Measurements from ENCODE around the gene NPEPPS. TPM values are rescaled to one million over a fixed set of nuclear protein-coding genes. Genes with fewer than 3 reads are reported as not detected.

NPEPPS gene
- total RNA-seq, 1 donor: 148 TPM

DNA sequence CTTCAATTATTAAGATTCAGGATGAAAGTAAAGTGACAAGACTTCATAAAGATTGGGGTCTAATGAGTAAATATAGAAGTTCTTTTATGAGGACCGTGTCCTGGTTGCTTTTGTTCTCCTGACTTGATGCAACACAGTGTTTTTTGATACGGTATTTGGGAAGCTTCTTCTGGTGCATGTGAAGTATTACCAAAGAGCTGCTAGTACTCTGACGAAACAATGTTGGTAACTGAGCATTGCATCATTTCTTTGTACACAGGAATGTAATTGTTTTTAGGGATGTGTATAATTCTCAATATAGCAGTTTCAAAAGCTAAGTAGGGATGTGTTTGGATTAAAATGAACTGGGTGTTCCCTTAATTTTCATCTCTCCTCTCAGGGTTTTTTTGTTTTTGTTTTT is 134.7 kb downstream of the NPEPPS start:
- peak; percentile 75 for DNase-seq (ENCODE audit: low read depth)
- no peak for TF ChIP-seq CTCF (IDR thresholded peaks at IDR 0.05; ENCODE audit: insufficient read depth, low read depth, low read length)
- no peak overlapping the region for H3K4me3 ChIP-seq (ENCODE audit: low read depth, low read length)

GRCh38 chr17:47669081-47669480 is 138.2 kb downstream of the NPEPPS start:
- no peak for TF ChIP-seq CTCF (IDR thresholded peaks at IDR 0.05; ENCODE audit: insufficient read depth, low read depth, low read length)
- no peak overlapping the region for H3K4me3 ChIP-seq (ENCODE audit: low read depth, low read length)
- DNase-seq (ENCODE audit: low read depth): no peak

- DNase-seq (ENCODE audit: low read depth): no peak
- no peak overlapping the region for H3K4me3 ChIP-seq (ENCODE audit: low read depth, low read length)
- no peak for TF ChIP-seq CTCF (IDR thresholded peaks at IDR 0.05; ENCODE audit: insufficient read depth, low read depth, low read length)
These were observed 139.2 kb downstream of the NPEPPS start for GRCh38 chr17:47670064-47670463.

Small RNAs within 50 kb of the gene (small RNA-seq; reads per million reads assigned to genes)
- not detected for gene RF00019

Other genes starting within 250 kb of the NPEPPS start
- 3.9 and 7.7 TPM in 2 replicates for gene EFCAB13, start 207.2 kb upstream of the NPEPPS start, total RNA-seq
- 325 and 443 TPM in 2 replicates for gene KPNB1, start 118.8 kb downstream of the NPEPPS start, total RNA-seq
- gene TBKBP1, start 163.1 kb downstream of the NPEPPS start, total RNA-seq: 10.0 and 11.2 TPM in 2 replicates
- gene TBX21, start 202.1 kb downstream of the NPEPPS start, total RNA-seq: not detected in 2 replicates

Data from fibroblast of villous mesenchyme (primary cell).